Lung (tissue), 12 donors: ENCODE data around the gene PKP1. TPM values are rescaled to one million over a fixed set of nuclear protein-coding genes. Genes with fewer than 3 reads are reported as not detected.
A peak's percentile ranks its signal among the peaks of the same experiment; 100 is the strongest.

Experiments used
- ATAC-seq: fragments of 200-7000 bp; cut with Tn5 transposase; one replicate; pipeline ENCODE4 v1.9.1; 2020; ENCODE audit warnings: moderate number of reproducible peaks; ENCODE audit not compliant: insufficient read depth, low FRiP score
- DNase-seq, 3 donors: peaks; one replicate each; pipeline ENCODE4 v3.0.0-alpha.2; 2013 to 2017
- H3K27ac ChIP-seq, 2 donors: one replicate each; pipeline ENCODE4 v1.5.1; 2013; ENCODE audit warnings: mild to moderate bottlenecking in 2 of 2, moderate library complexity in 2 of 2, control low read depth in 1 of 2, inconsistent platforms in 1 of 2, low read depth in 1 of 2, low read length in 1 of 2
- H3K27me3 ChIP-seq, 3 donors: one replicate each; pipeline ENCODE4 v1.5.1; 2013; ENCODE audit warnings: low read length in 2 of 3; ENCODE audit not compliant: control insufficient read depth in 3 of 3, insufficient read depth in 3 of 3
- H3K36me3 ChIP-seq, 4 donors: one replicate each; pipeline ENCODE4 v1.5.1; 2013; ENCODE audit warnings: low read length in 4 of 4, mild to moderate bottlenecking in 1 of 4, moderate library complexity in 1 of 4; ENCODE audit not compliant: control insufficient read depth in 4 of 4, insufficient read depth in 4 of 4
- H3K4me1 ChIP-seq, 5 donors: one replicate each; pipeline ENCODE4 v1.5.1; 2013; ENCODE audit warnings: low read length in 5 of 5, mild to moderate bottlenecking in 2 of 5, moderate library complexity in 1 of 5; ENCODE audit not compliant: control insufficient read depth in 5 of 5, insufficient read depth in 5 of 5
- H3K4me3 ChIP-seq: one replicate; pipeline ENCODE4 v1.5.1; 2013; ENCODE audit warnings: mild to moderate bottlenecking, control low read depth, moderate library complexity
- H3K9ac ChIP-seq, 2 donors: one replicate each; pipeline ENCODE4 v1.5.1; 2013; ENCODE audit warnings: low read length in 2 of 2, control low read depth in 1 of 2; ENCODE audit not compliant: insufficient read depth in 1 of 2
- H3K9me3 ChIP-seq, 4 donors: one replicate each; pipeline ENCODE4 v1.5.1; 2013; ENCODE audit warnings: low read length in 3 of 4, mild to moderate bottlenecking in 1 of 4, moderate library complexity in 1 of 4; ENCODE audit not compliant: control insufficient read depth in 4 of 4, insufficient read depth in 3 of 4
- WGBS, 2 donors: extraction: QIAGEN DNeasy Blood & Tissue Kit; methylation state at CpG; one replicate each; pipeline ENCODE4 v1.1.7; 2013; 5-methylcytosine and 5-hydroxymethylcytosine counted together
- polyA plus RNA-seq, 2 donors: library from polyadenylated mRNA; stranded (reverse); fragments of 200-250 nt; gene quantifications; one replicate each; pipeline ENCODE4 v1.2.1, GENCODE V29; 2013
- total RNA-seq, 2 donors: library from RNA; depleted of rRNA in 1 of 2; stranded (reverse); fragments of >200 nt in 1 of 2; gene quantifications; one replicate each; pipeline ENCODE4 v1.2.1, GENCODE V29; 2014 to 2021
- TF ChIP-seq, protein P1 (sequence below): IDR thresholded peaks from 2 replicates; pipeline ENCODE4 v1.5.1; 2012; ENCODE audit warnings: mild to moderate bottlenecking; ENCODE audit errors: control extremely low read depth, extremely low read depth
- donor health status: control.
- donor health status: control.
- donor health status: Bipolar disorder and iron deficiency.
- donor health status: healthy.
- donor health status: DM: yes; HTN: yes; CAD: no.

Gene PKP1
- total and polyA plus RNA-seq, 4 donors: 0.88 to 14.2 (median 3.1) TPM

- Histone ChIP-seq H3K4me1 (peaks cover 0 to 24% (median 7%) of the 10 kb centered on the region in 5 donors), H3K9ac (no peak overlapping the region), H3K27ac (no peak overlapping the region), H3K27me3 (no peaks in the 10 kb centered on the region), H3K9me3 (peaks cover 0 to 4% (median 0%) of the 10 kb centered on the region in 4 donors), H3K36me3 (no peaks in the 10 kb centered on the region), H3K4me3 (no peak overlapping the region)
- DNase-seq (no peak), ATAC-seq (no peak)
- WGBS, 2 donors: 95 to 96% methylated on average over 7 of the region's 7 CpGs
- TF ChIP-seq, protein P1, sequence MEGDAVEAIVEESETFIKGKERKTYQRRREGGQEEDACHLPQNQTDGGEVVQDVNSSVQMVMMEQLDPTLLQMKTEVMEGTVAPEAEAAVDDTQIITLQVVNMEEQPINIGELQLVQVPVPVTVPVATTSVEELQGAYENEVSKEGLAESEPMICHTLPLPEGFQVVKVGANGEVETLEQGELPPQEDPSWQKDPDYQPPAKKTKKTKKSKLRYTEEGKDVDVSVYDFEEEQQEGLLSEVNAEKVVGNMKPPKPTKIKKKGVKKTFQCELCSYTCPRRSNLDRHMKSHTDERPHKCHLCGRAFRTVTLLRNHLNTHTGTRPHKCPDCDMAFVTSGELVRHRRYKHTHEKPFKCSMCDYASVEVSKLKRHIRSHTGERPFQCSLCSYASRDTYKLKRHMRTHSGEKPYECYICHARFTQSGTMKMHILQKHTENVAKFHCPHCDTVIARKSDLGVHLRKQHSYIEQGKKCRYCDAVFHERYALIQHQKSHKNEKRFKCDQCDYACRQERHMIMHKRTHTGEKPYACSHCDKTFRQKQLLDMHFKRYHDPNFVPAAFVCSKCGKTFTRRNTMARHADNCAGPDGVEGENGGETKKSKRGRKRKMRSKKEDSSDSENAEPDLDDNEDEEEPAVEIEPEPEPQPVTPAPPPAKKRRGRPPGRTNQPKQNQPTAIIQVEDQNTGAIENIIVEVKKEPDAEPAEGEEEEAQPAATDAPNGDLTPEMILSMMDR: no peak
Observed at GRCh38 chr1:201327687-201328240, 44.5 kb downstream of the PKP1 start.

GRCh38 chr1:201328576-201328975 lies 45.3 kb downstream of the PKP1 start:
- H3K27ac ChIP-seq: no peak overlapping the region
- peaks cover 0 to 24% (median 7%) of the 10 kb centered on the region in 5 donors for H3K4me1 ChIP-seq
- no peak overlapping the region for H3K4me3 ChIP-seq
- 73 to 87% methylated on average over 4 of the region's 4 CpGs for WGBS, 2 donors
- ATAC-seq (no peak), DNase-seq (peak in 1 of 3 donors; percentile 29)
- H3K9ac ChIP-seq: no peak overlapping the region
- TF ChIP-seq, protein P1: no peak
- no peaks in the 10 kb centered on the region for H3K27me3 ChIP-seq
- H3K36me3 ChIP-seq: no peaks in the 10 kb centered on the region
- peaks cover 0 to 4% (median 0%) of the 10 kb centered on the region in 4 donors for H3K9me3 ChIP-seq

GRCh38 chr1:201329286-201329685 lies 46.0 kb downstream of the PKP1 start:
- H3K4me3 ChIP-seq: no peak overlapping the region
- 38 to 72% methylated on average over 2 of the region's 2 CpGs for WGBS, 2 donors
- no peaks in the 10 kb centered on the region for H3K27me3 ChIP-seq
- DNase-seq (peak; percentile 52 to 85 (median 75)), ATAC-seq (no peak)
- peaks cover 0 to 4% (median 0%) of the 10 kb centered on the region in 4 donors for H3K9me3 ChIP-seq
- peak overlapping the region in 1 of 2 donors; percentile 10 for H3K27ac ChIP-seq
- H3K4me1 ChIP-seq: peaks cover 0 to 24% (median 7%) of the 10 kb centered on the region in 5 donors
- TF ChIP-seq, protein P1: no peak
- H3K36me3 ChIP-seq: no peaks in the 10 kb centered on the region
- H3K9ac ChIP-seq: no peak overlapping the region
